Measurements from ENCODE around the gene C1orf21.

C1orf21 gene

DNA sequence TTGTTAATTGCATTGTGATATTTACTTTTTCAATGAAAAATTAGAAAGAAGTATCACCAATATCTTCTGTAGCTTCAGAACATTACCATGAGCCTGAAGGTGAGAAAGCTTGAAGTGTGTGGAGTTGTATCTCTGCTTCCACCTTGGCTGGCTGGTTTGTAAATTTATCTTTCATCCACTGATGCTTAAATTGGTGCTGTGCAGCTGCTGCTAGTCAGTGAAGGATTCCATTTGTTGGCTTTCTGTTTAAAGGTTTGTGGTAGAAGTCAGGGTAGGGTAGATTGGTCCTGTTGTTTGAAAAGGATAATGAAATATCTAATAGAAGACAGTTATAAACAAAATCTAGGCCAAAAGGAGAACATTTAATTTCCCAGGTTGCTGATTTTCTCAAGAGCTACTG lies 105.7 kb downstream of the C1orf21 start:
- Histone ChIP-seq H3K79me2 (ENCODE audit: insufficient read depth, low read length) (peaks cover 8% of the 10 kb centered on the region; the same call in 1 of the 2 replicates), H3K4me2 (ENCODE audit: low read depth, low read length, poor library complexity, severe bottlenecking) (peak overlapping the region; percentile 63), H3K4me3 (ENCODE audit: low read length, poor library complexity, severe bottlenecking) (no peak overlapping the region), H3K36me3 (ENCODE audit: insufficient read depth, low read length) (no peaks in the 10 kb centered on the region), H3K9me2 (replicated peaks; ENCODE audit: low read depth, low read length) (no peaks in the 10 kb centered on the region), H3K4me1 (ENCODE audit: insufficient read depth, low read length, poor library complexity, severe bottlenecking) (peaks cover 24% of the 10 kb centered on the region), H3K27me3 (ENCODE audit: insufficient read depth, low read length, poor library complexity, severe bottlenecking) (no peaks in the 10 kb centered on the region), H3K9ac (ENCODE audit: low read depth, low read length, poor library complexity, severe bottlenecking) (no peak overlapping the region), H4K20me1 (ENCODE audit: insufficient read depth, low read length, poor library complexity, severe bottlenecking) (no peaks in the 10 kb centered on the region), H3K9me3 (ENCODE audit: insufficient read depth, low read depth, low read length) (no peaks in the 10 kb centered on the region), H2AFZ (ENCODE audit: low read length) (no peak overlapping the region), H3F3A (ENCODE audit: low read depth) (no peaks in the 10 kb centered on the region)
- no peak for TF ChIP-seq EZH2phosphoT487 (IDR thresholded peaks at IDR 0.05; ENCODE audit: borderline replicate concordance)
- TF ChIP-seq, protein P1, sequence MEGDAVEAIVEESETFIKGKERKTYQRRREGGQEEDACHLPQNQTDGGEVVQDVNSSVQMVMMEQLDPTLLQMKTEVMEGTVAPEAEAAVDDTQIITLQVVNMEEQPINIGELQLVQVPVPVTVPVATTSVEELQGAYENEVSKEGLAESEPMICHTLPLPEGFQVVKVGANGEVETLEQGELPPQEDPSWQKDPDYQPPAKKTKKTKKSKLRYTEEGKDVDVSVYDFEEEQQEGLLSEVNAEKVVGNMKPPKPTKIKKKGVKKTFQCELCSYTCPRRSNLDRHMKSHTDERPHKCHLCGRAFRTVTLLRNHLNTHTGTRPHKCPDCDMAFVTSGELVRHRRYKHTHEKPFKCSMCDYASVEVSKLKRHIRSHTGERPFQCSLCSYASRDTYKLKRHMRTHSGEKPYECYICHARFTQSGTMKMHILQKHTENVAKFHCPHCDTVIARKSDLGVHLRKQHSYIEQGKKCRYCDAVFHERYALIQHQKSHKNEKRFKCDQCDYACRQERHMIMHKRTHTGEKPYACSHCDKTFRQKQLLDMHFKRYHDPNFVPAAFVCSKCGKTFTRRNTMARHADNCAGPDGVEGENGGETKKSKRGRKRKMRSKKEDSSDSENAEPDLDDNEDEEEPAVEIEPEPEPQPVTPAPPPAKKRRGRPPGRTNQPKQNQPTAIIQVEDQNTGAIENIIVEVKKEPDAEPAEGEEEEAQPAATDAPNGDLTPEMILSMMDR (conservative IDR thresholded peaks at IDR 0.05; ENCODE audit: low read length): no peak

DNA sequence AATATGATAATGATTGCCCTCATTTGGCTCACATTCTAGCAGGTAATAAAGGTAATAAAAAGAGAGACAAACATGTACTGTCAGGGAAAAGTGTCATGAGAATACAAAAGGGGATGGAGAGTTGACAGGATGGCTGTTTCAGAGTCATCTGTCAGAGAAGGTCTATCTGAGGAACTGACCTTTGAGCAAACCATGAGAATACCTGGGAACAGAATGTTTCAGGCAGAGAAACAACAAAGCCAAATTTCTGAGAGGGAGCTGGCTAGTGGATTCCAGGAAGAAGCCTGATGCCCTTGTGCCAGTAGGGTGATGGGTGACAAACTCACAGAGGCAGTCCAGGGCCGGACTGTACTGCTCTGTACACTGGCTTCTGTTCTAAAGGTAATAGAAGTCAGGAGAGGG lies 107.2 kb downstream of the C1orf21 start:
- H2AFZ ChIP-seq (ENCODE audit: low read length): peak overlapping the region; percentile 9; the same call in 1 of the 2 replicates
- H3K4me2 ChIP-seq (ENCODE audit: low read depth, low read length, poor library complexity, severe bottlenecking): no peak overlapping the region
- no peaks in the 10 kb centered on the region for H3F3A ChIP-seq (ENCODE audit: low read depth)
- H3K4me3 ChIP-seq (ENCODE audit: low read length, poor library complexity, severe bottlenecking): no peak overlapping the region
- no peaks in the 10 kb centered on the region for H3K9me3 ChIP-seq (ENCODE audit: insufficient read depth, low read depth, low read length)
- H3K27me3 ChIP-seq (ENCODE audit: insufficient read depth, low read length, poor library complexity, severe bottlenecking): no peaks in the 10 kb centered on the region
- peaks cover 8% of the 10 kb centered on the region; the same call in 1 of the 2 replicates for H3K79me2 ChIP-seq (ENCODE audit: insufficient read depth, low read length)
- no peak overlapping the region for H3K9ac ChIP-seq (ENCODE audit: low read depth, low read length, poor library complexity, severe bottlenecking)
- no peaks in the 10 kb centered on the region for H3K9me2 ChIP-seq (replicated peaks; ENCODE audit: low read depth, low read length)
- no peaks in the 10 kb centered on the region for H4K20me1 ChIP-seq (ENCODE audit: insufficient read depth, low read length, poor library complexity, severe bottlenecking)
- H3K4me1 ChIP-seq (ENCODE audit: insufficient read depth, low read length, poor library complexity, severe bottlenecking): peaks cover 24% of the 10 kb centered on the region
- H3K36me3 ChIP-seq (ENCODE audit: insufficient read depth, low read length): no peaks in the 10 kb centered on the region
- TF ChIP-seq, protein P1 (conservative IDR thresholded peaks at IDR 0.05; ENCODE audit: low read length): no peak
- TF ChIP-seq EZH2phosphoT487 (IDR thresholded peaks at IDR 0.05; ENCODE audit: borderline replicate concordance): no peak

- H3K9me2 ChIP-seq (replicated peaks; ENCODE audit: low read depth, low read length): no peaks in the 10 kb centered on the region
- TF ChIP-seq, protein P1 (conservative IDR thresholded peaks at IDR 0.05; ENCODE audit: low read length): no peak
- no peak for TF ChIP-seq EZH2phosphoT487 (IDR thresholded peaks at IDR 0.05; ENCODE audit: borderline replicate concordance)
- no peak overlapping the region for H3K9ac ChIP-seq (ENCODE audit: low read depth, low read length, poor library complexity, severe bottlenecking)
- H3K79me2 ChIP-seq (ENCODE audit: insufficient read depth, low read length): peaks cover 8% of the 10 kb centered on the region; the same call in 1 of the 2 replicates
- H3K4me1 ChIP-seq (ENCODE audit: insufficient read depth, low read length, poor library complexity, severe bottlenecking): peaks cover 24% of the 10 kb centered on the region
- H3K27me3 ChIP-seq (ENCODE audit: insufficient read depth, low read length, poor library complexity, severe bottlenecking): no peaks in the 10 kb centered on the region
- no peaks in the 10 kb centered on the region for H3K9me3 ChIP-seq (ENCODE audit: insufficient read depth, low read depth, low read length)
- no peak overlapping the region for H2AFZ ChIP-seq (ENCODE audit: low read length)
- H4K20me1 ChIP-seq (ENCODE audit: insufficient read depth, low read length, poor library complexity, severe bottlenecking): no peaks in the 10 kb centered on the region
- H3K4me2 ChIP-seq (ENCODE audit: low read depth, low read length, poor library complexity, severe bottlenecking): no peak overlapping the region
- H3K36me3 ChIP-seq (ENCODE audit: insufficient read depth, low read length): no peaks in the 10 kb centered on the region
- H3F3A ChIP-seq (ENCODE audit: low read depth): no peaks in the 10 kb centered on the region
- no peak overlapping the region for H3K4me3 ChIP-seq (ENCODE audit: low read length, poor library complexity, severe bottlenecking)
These were observed 108.1 kb downstream of the C1orf21 start for GRCh38 chr1:184494929-184495328.
